ENCODE results near the gene BLTP2. TPM values are rescaled to one million over a fixed set of nuclear protein-coding genes. Genes with fewer than 3 reads are reported as not detected.

BLTP2 gene
- polyA plus RNA-seq (2012; ENCODE audit: missing spikeins), result 49.1 TPM

- FAIRE-seq, result peak; percentile 98
- DNase-seq (ENCODE audit: insufficient read length), result peak; percentile 96
- TF ChIP-seq POLR2A (IDR thresholded peaks at IDR 0.05; ENCODE audit: low read depth, low read length) (peak; percentile 83; the same call in 1 of the 2 replicates), TAF1 (IDR thresholded peaks at IDR 0.05; ENCODE audit: borderline replicate concordance, low read depth, low read length) (peak; percentile 46; the same call in 1 of the 2 replicates), POLR2AphosphoS5 (IDR thresholded peaks at IDR 0.05; ENCODE audit: low read depth, low read length) (peak; percentile 81)
Measured at GRCh38 chr17:28644787-28645575, at the start of gene BLTP2. Gene BLTP2 (minus strand): TSS chr17:28645158. CDS start chr17:28645056, 102 bp downstream.

GRCh38 chr17:28693869-28694268, 48.9 kb upstream of the BLTP2 start:
- DNase-seq (ENCODE audit: insufficient read length), result no peak
- TF ChIP-seq POLR2A (IDR thresholded peaks at IDR 0.05; ENCODE audit: low read depth, low read length) (no peak), POLR2AphosphoS5 (IDR thresholded peaks at IDR 0.05; ENCODE audit: low read depth, low read length) (no peak), TAF1 (IDR thresholded peaks at IDR 0.05; ENCODE audit: borderline replicate concordance, low read depth, low read length) (no peak)
- no peak for FAIRE-seq

- no peak for FAIRE-seq
- TF ChIP-seq POLR2A (IDR thresholded peaks at IDR 0.05; ENCODE audit: low read depth, low read length), result no peak
- no peak for TF ChIP-seq TAF1 (IDR thresholded peaks at IDR 0.05; ENCODE audit: borderline replicate concordance, low read depth, low read length)
- TF ChIP-seq POLR2AphosphoS5 (IDR thresholded peaks at IDR 0.05; ENCODE audit: low read depth, low read length), result no peak
- no peak for DNase-seq (ENCODE audit: insufficient read length)
Measured at GRCh38 chr17:28689011-28689410, 44.1 kb upstream of the BLTP2 start.

GRCh38 chr17:28688481-28688880, 43.5 kb upstream of the BLTP2 start:
- no peak for TF ChIP-seq POLR2A (IDR thresholded peaks at IDR 0.05; ENCODE audit: low read depth, low read length)
- TF ChIP-seq POLR2AphosphoS5 (IDR thresholded peaks at IDR 0.05; ENCODE audit: low read depth, low read length), result no peak
- TF ChIP-seq TAF1 (IDR thresholded peaks at IDR 0.05; ENCODE audit: borderline replicate concordance, low read depth, low read length), result no peak
- no peak for FAIRE-seq
- no peak for DNase-seq (ENCODE audit: insufficient read length)

- no peak for TF ChIP-seq POLR2A (IDR thresholded peaks at IDR 0.05; ENCODE audit: low read depth, low read length)
- TF ChIP-seq TAF1 (IDR thresholded peaks at IDR 0.05; ENCODE audit: borderline replicate concordance, low read depth, low read length), result no peak
- no peak for TF ChIP-seq POLR2AphosphoS5 (IDR thresholded peaks at IDR 0.05; ENCODE audit: low read depth, low read length)
- FAIRE-seq (no peak), DNase-seq (ENCODE audit: insufficient read length) (no peak)
Measured at GRCh38 chr17:28686296-28686695, 41.3 kb upstream of the BLTP2 start.

- FAIRE-seq, result no peak
- TF ChIP-seq TAF1 (IDR thresholded peaks at IDR 0.05; ENCODE audit: borderline replicate concordance, low read depth, low read length), result no peak
- TF ChIP-seq POLR2A (IDR thresholded peaks at IDR 0.05; ENCODE audit: low read depth, low read length), result no peak
- no peak for TF ChIP-seq POLR2AphosphoS5 (IDR thresholded peaks at IDR 0.05; ENCODE audit: low read depth, low read length)
- no peak for DNase-seq (ENCODE audit: insufficient read length)
Measured at GRCh38 chr17:28685366-28685765, 40.4 kb upstream of the BLTP2 start.

- DNase-seq (ENCODE audit: insufficient read length), result no peak
- TF ChIP-seq POLR2AphosphoS5 (IDR thresholded peaks at IDR 0.05; ENCODE audit: low read depth, low read length) (no peak), POLR2A (IDR thresholded peaks at IDR 0.05; ENCODE audit: low read depth, low read length) (no peak), TAF1 (IDR thresholded peaks at IDR 0.05; ENCODE audit: borderline replicate concordance, low read depth, low read length) (no peak)
- no peak for FAIRE-seq
Measured at GRCh38 chr17:28684963-28685362, 40.0 kb upstream of the BLTP2 start.

GRCh38 chr17:28682655-28683054, 37.7 kb upstream of the BLTP2 start:
- FAIRE-seq (no peak), DNase-seq (ENCODE audit: insufficient read length) (no peak)
- TF ChIP-seq POLR2AphosphoS5 (IDR thresholded peaks at IDR 0.05; ENCODE audit: low read depth, low read length) (no peak), POLR2A (IDR thresholded peaks at IDR 0.05; ENCODE audit: low read depth, low read length) (no peak), TAF1 (IDR thresholded peaks at IDR 0.05; ENCODE audit: borderline replicate concordance, low read depth, low read length) (no peak)

GRCh38 chr17:28675980-28676379, 31.0 kb upstream of the BLTP2 start:
- FAIRE-seq (no peak), DNase-seq (ENCODE audit: insufficient read length) (no peak)
- TF ChIP-seq POLR2AphosphoS5 (IDR thresholded peaks at IDR 0.05; ENCODE audit: low read depth, low read length) (no peak), TAF1 (IDR thresholded peaks at IDR 0.05; ENCODE audit: borderline replicate concordance, low read depth, low read length) (no peak), POLR2A (IDR thresholded peaks at IDR 0.05; ENCODE audit: low read depth, low read length) (no peak)

GRCh38 chr17:28675490-28675889, 30.5 kb upstream of the BLTP2 start:
- TF ChIP-seq POLR2AphosphoS5 (IDR thresholded peaks at IDR 0.05; ENCODE audit: low read depth, low read length) (no peak), TAF1 (IDR thresholded peaks at IDR 0.05; ENCODE audit: borderline replicate concordance, low read depth, low read length) (no peak), POLR2A (IDR thresholded peaks at IDR 0.05; ENCODE audit: low read depth, low read length) (no peak)
- FAIRE-seq (no peak), DNase-seq (ENCODE audit: insufficient read length) (no peak)

GRCh38 chr17:28669918-28670317, 25.0 kb upstream of the BLTP2 start:
- FAIRE-seq (no peak), DNase-seq (ENCODE audit: insufficient read length) (no peak)
- TF ChIP-seq TAF1 (IDR thresholded peaks at IDR 0.05; ENCODE audit: borderline replicate concordance, low read depth, low read length) (no peak), POLR2A (IDR thresholded peaks at IDR 0.05; ENCODE audit: low read depth, low read length) (no peak), POLR2AphosphoS5 (IDR thresholded peaks at IDR 0.05; ENCODE audit: low read depth, low read length) (no peak)

- FAIRE-seq (no peak), DNase-seq (ENCODE audit: insufficient read length) (no peak)
- no peak for TF ChIP-seq POLR2AphosphoS5 (IDR thresholded peaks at IDR 0.05; ENCODE audit: low read depth, low read length)
- no peak for TF ChIP-seq TAF1 (IDR thresholded peaks at IDR 0.05; ENCODE audit: borderline replicate concordance, low read depth, low read length)
- no peak for TF ChIP-seq POLR2A (IDR thresholded peaks at IDR 0.05; ENCODE audit: low read depth, low read length)
Measured at GRCh38 chr17:28667870-28668269, 22.9 kb upstream of the BLTP2 start.

Data from GM12892 (cell line).